RWPE2 (cell line): ENCODE measurements around the gene MRPS7.
A peak's percentile ranks its signal among the peaks of the same experiment; 100 is the strongest.

ENCODE experiments used
- ATAC-seq: fragments of 200-7000 bp; cut with Tn5 transposase; 3 replicates; pipeline ENCODE4 v1.9.1; 2021; ENCODE audit warnings: low read depth
- DNase-seq: peaks from one replicate; pipeline ENCODE4 v3.0.0-alpha.2; 2020; ENCODE audit warnings: low spot score
- H3K27ac ChIP-seq: fragments of 450-650 bp; 2 replicates; pipeline ENCODE4 v1.5.1; 2017; ENCODE audit warnings: mild to moderate bottlenecking; ENCODE audit not compliant: poor library complexity, severe bottlenecking
- H3K27me3 ChIP-seq: fragments of 250-450 bp; sonication (Bioruptor Pico); 2 replicates; pipeline ENCODE4 v1.5.1; 2021; ENCODE audit warnings: mild to moderate bottlenecking, moderate library complexity; ENCODE audit not compliant: insufficient read depth, poor library complexity, severe bottlenecking
- H3K36me3 ChIP-seq: fragments of 250-450 bp; sonication (Bioruptor Pico); 2 replicates; pipeline ENCODE4 v1.5.1; 2020; ENCODE audit warnings: low read depth, mild to moderate bottlenecking, moderate library complexity
- H3K4me1 ChIP-seq: fragments of 250-450 bp; sonication (Bioruptor Pico); 2 replicates; pipeline ENCODE4 v1.5.1; 2021; ENCODE audit warnings: mild to moderate bottlenecking, moderate library complexity; ENCODE audit not compliant: insufficient read depth, poor library complexity, severe bottlenecking
- H3K4me3 ChIP-seq: fragments of 250-450 bp; sonication (Bioruptor Pico); 2 replicates; pipeline ENCODE4 v1.5.1; 2021; ENCODE audit warnings: mild to moderate bottlenecking, moderate library complexity; ENCODE audit not compliant: severe bottlenecking
- H3K9me3 ChIP-seq: fragments of 250-450 bp; sonication (Bioruptor Pico); 2 replicates; pipeline ENCODE4 v1.5.1; 2021; ENCODE audit warnings: mild to moderate bottlenecking, moderate library complexity; ENCODE audit not compliant: severe bottlenecking
- TF ChIP-seq, protein P1 (sequence below): fragments of 450-650 bp; IDR thresholded peaks from one replicate; pipeline ENCODE4 v1.5.1; 2017; ENCODE audit warnings: mild to moderate bottlenecking, moderate library complexity; ENCODE audit not compliant: poor library complexity, severe bottlenecking

Gene MRPS7

DNA sequence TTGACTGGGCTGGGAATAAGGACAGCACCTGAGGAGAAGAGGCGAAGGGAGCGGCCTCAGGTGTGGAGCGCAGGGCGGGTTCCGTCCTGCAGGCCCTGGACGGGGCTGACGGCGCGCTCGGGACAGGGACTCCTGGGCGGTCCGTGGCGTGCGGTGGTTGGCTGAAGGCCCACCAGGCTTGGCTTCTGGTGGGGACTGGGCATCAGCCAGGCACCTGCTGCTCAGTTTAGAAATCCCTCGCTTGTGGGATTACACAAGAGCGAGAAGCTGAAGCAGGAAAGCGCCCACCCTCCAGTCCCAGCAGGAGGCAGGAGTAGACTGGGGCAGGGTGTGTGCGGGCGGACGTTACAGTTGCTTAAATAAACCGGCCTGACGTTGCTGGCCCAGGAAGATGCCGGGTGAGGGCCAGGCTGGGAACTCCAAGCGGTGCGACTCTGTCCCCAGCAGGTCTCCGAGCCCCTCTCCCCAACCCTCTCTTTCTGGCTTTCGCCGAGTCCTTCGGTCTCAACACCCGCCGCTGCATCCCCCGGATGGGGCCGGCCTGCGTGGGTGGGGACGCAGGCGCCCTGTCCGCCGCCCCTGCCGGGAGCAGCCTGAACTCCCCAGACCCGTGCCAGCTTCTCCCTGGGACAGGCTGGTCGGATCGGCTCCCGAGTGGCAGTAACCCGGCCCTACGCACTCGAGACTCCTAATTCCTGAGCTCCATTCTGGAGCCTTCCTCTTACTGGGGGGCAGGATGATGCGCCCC, 8.7 kb downstream of the MRPS7 start:
- peak overlapping the region; percentile 62 for H3K27ac ChIP-seq
- peak overlapping the region; percentile 96 for H3K4me3 ChIP-seq
- H3K4me1 ChIP-seq, result peaks cover 3% of the 10 kb centered on the region
- no peaks in the 10 kb centered on the region for H3K27me3 ChIP-seq
- H3K36me3 ChIP-seq, result peaks cover 21% of the 10 kb centered on the region
- ATAC-seq, result peak; percentile 62
- peak; percentile 81 for DNase-seq
- no peaks in the 10 kb centered on the region for H3K9me3 ChIP-seq
- TF ChIP-seq, protein P1, sequence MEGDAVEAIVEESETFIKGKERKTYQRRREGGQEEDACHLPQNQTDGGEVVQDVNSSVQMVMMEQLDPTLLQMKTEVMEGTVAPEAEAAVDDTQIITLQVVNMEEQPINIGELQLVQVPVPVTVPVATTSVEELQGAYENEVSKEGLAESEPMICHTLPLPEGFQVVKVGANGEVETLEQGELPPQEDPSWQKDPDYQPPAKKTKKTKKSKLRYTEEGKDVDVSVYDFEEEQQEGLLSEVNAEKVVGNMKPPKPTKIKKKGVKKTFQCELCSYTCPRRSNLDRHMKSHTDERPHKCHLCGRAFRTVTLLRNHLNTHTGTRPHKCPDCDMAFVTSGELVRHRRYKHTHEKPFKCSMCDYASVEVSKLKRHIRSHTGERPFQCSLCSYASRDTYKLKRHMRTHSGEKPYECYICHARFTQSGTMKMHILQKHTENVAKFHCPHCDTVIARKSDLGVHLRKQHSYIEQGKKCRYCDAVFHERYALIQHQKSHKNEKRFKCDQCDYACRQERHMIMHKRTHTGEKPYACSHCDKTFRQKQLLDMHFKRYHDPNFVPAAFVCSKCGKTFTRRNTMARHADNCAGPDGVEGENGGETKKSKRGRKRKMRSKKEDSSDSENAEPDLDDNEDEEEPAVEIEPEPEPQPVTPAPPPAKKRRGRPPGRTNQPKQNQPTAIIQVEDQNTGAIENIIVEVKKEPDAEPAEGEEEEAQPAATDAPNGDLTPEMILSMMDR, result no peak

DNA sequence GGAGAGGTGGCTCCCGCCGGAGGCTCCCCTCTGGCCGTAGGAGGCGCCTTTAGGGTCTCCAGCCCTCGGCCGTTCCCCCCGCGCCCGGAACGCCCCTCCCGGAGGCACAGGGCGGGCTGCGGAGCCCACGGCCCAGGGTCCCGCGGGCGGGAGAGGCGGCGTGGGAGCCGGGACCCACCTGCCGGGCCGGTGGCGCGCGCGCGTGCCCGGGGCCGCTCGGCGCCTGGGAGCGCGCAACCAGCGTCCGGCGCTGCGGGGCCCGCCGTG, 9.2 kb downstream of the MRPS7 start, which contains the start of gene MIF4GD:
Gene MIF4GD, minus strand, starts transcription at position 266 of the 267 bp plus-strand sequence. CDS start 1,036 bp downstream, outside the sequence.
- TF ChIP-seq, protein P1, result no peak
- Histone ChIP-seq H3K27me3 (no peaks in the 10 kb centered on the region), H3K27ac (peak within 1 kb of the TSS; percentile 62), H3K4me3 (peak within 1 kb of the TSS; percentile 96), H3K4me1 (peaks cover 3% of the 10 kb centered on the region), H3K36me3 (peaks cover 15% of the 10 kb centered on the region), H3K9me3 (no peaks in the 10 kb centered on the region)
- no peak for DNase-seq
- ATAC-seq, result no peak

DNA sequence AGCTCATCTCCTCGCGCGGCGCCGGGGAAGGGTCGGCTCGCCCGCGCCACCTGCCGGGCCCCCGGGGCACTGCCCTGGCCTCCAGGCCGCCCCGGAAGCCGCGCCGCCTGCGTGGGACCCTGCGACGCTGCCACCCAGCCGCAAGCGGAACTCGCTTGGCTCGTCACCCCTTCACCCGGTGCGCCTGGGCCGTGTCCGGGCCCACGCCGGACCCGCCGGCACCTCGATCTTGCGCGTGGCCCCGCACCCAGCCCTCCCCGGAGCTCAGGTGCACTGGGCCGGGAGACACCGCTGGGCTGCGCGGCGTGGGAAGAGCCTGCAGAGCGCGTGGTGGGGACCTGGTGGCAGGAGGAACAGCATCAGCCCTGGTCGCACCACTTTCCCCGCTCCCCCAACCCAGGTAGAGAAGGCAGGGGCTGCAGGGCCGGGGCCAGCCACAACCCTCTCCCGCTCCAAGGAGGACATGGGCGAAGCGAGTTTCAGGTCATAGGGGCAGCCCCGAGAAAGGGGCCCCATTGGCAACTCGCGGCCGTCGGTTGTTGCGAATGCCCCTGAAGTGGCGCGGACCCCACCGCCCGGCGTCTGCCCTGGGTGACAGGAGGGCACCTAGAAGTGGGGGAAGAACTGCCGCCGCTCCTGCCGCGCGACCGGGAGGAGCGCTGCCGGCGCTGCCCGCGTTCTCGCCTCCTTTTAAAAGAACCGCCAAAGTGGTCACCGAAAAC, 9.7 kb downstream of the MRPS7 start:
- DNase-seq (no peak), ATAC-seq (peak; percentile 37)
- Histone ChIP-seq H3K4me3 (peak overlapping the region; percentile 96), H3K4me1 (peaks cover 3% of the 10 kb centered on the region), H3K9me3 (no peaks in the 10 kb centered on the region), H3K27me3 (no peaks in the 10 kb centered on the region), H3K27ac (peak overlapping the region; percentile 62), H3K36me3 (peaks cover 10% of the 10 kb centered on the region)
- TF ChIP-seq, protein P1, result peak; percentile 93

DNA sequence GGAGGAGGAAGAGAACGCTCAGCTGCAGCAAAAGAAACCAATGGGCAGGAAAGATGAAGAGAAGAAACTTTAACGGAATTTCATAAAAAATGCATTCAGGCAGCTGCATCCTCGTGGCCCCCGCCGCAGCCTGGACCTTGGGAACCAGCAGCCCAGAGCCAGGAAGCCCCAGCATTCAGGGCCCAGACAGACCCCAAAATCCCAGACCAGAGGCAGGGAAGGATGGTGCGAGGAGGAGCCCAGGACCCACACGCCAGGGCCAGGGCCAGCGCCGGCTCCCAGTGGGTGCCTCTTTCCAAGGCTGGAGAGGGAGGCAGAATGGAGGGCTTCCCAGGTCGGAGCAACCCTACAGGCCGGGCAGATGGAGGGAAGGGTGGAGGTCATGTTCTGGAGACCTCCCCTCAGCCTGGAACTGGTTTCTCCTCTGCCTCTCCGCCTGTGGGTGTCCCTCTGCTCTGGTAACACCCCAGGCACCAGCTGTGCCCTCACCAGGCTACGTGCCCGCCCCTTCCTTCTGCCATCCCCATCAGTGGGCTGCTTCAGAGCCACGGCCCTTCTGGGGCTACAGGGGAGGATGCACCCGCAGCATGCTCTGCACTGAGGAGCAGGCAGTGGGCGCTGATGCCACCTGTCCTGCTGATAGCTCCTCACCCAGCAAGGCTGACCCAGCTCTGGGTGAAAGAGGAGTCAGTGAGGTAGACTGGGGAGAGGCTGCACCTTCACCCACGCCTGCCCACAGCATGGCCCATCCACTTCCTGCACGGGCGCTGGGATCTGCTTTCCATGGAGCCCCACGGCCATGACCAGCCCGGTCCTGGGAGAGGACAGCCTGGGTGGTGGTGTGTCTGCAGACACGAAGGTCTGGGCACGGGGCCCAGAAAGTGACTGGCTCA, 10.5 kb downstream of the MRPS7 start:
- Histone ChIP-seq H3K4me1 (peaks cover 3% of the 10 kb centered on the region), H3K27ac (peak overlapping the region; percentile 62), H3K9me3 (no peaks in the 10 kb centered on the region), H3K4me3 (peak overlapping the region; percentile 96), H3K27me3 (no peaks in the 10 kb centered on the region), H3K36me3 (peaks cover 10% of the 10 kb centered on the region)
- ATAC-seq, result no peak
- no peak for DNase-seq
- TF ChIP-seq, protein P1, result no peak
